Medulla oblongata (tissue), 1 donor: Measurements from ENCODE around the gene OR1E2.
"Not testable (repeated sequence)": the region's sequence is repeated elsewhere in the genome, so short reads cannot be mapped to it uniquely, and the experiment has no call there.

Experiments used
- DNase-seq: peaks from one replicate; pipeline ENCODE4 v3.0.0-alpha.2; 2015; ENCODE audit errors: extremely low spot score

OR1E2 gene

GRCh38 chr17:3433741-3434140 lies at the start of gene OR1E2:
TSS of gene OR1E2 (minus strand) at chr17:3433841. CDS start at chr17:3433841, 0 bp downstream.
- no peak for DNase-seq

DNA sequence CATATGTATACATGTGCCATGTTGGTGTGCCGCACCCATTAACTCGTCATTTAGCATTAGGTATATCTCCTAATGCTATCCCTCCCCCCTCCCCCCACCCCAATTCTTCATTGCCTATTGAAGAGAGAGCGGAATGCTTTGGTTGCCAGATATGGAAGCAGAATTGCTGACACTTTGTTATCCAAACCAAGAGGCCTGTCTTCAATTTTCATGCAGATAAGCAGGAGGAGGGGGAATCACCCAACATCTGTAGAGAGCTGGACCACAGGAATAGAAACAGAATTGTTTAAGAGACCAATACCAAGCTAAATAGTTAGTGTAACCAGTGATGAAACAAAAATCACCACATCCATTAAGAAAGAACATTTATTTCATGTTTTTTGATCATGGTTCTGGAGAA lies 49.2 kb upstream of the OR1E2 start:
- no peak for DNase-seq

DNA sequence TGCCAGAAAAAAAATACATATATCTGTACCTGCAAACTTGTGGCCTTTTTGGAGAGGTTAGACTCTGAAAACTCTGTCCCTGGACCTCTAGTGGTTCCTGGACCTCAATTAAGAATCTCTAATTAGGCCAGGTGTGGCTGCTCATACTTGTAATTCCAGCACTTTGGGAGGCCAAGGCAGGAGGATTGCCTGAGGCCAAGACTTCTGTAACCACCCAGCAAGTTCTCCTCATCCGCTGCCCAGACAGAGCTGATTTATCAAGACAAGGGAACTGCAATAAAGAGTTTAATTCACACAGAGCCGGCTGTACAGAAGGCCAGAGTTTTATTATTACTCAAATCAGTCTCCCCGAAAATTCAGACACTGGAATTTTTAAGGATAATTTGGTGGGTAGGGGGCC lies 46.3 kb upstream of the OR1E2 start:
- no peak for DNase-seq

- peak; percentile 43 for DNase-seq
These were observed 42.4 kb upstream of the OR1E2 start, which contains the start of gene ASPA for GRCh38 chr17:3475812-3476610. TSS of gene ASPA (plus strand) at chr17:3475997. CDS start at chr17:3476160, 163 bp downstream.

GRCh38 chr17:3475251-3475685 lies 41.6 kb upstream of the OR1E2 start:
- peak; percentile 66 for DNase-seq

GRCh38 chr17:3474212-3474611 lies 40.6 kb upstream of the OR1E2 start:
- no peak for DNase-seq

DNA sequence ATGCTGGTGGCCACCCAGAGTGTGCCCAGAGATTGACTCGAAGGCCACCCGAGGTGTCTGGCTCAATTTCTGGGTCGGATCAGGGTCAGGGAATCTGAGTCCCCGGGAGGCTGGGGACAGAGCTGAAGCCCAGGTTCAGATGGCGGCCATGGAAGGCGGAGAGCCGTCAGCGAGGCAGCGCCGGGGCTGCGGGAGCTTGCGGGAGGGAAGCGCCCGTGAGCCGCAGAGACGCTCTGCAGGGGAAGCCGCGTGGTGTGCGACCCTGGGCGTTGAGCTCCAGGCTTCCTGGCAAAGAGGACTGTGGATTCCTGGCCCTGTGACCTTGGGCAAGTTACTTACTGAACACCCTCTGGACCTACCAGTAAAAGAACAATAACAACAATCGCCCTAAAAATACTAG lies 38.5 kb upstream of the OR1E2 start:
- no peak for DNase-seq

- DNase-seq = no peak
These were observed 38.0 kb upstream of the OR1E2 start, which contains the start of gene SPATA22 for GRCh38 chr17:3471599-3471998. TSS of gene SPATA22 (minus strand) at chr17:3471819. CDS start at chr17:3469325, 2,494 bp downstream.

DNA sequence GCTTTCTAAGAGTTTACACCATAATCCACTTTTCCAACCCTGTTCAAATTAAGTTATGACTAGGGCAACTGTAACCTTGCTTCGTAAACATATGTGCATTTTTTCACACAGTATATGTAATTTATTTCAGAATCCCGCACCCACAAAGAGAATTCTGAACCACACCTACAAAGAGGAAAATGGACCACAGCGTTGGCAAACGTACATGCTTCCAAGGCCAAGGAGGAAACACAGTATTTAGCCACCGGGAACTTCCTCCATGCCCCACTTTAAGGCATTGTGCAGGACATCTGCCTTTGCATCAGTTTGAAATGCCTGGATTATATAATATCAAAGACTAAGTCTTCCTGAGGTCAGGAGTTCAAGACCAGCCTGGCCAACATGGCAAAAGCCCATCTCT lies 35.9 kb upstream of the OR1E2 start:
- no peak for DNase-seq

DNA sequence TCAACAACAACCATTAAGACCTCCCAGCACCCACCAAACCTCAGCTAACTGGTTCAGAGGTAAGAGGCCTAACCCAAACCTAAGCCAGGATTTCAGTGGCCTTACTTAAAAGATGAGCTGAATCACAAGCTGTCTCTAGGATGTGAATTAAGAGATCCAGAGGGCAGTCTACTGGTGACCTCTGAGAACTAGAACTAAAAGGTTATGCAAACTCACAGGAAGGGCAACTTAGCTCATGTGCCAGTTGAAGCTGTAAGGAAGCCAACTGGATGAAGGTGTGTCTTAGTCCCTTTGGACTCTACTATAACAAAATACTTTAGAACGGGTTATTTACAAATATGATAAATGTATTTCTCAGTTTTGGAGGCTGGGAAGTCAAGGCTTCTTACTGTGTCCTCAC lies 32.7 kb upstream of the OR1E2 start:
- not testable (repeated sequence) for DNase-seq

- no peak for DNase-seq
These were observed 14.5 kb upstream of the OR1E2 start for GRCh38 chr17:3448059-3448665.

- DNase-seq = peak; percentile 41
These were observed 14.0 kb upstream of the OR1E2 start for GRCh38 chr17:3447625-3448024.

- DNase-seq = no peak
These were observed 6.8 kb upstream of the OR1E2 start for GRCh38 chr17:3440451-3440850.

- DNase-seq = no peak
These were observed 4.7 kb upstream of the OR1E2 start for GRCh38 chr17:3438368-3438767.

DNA sequence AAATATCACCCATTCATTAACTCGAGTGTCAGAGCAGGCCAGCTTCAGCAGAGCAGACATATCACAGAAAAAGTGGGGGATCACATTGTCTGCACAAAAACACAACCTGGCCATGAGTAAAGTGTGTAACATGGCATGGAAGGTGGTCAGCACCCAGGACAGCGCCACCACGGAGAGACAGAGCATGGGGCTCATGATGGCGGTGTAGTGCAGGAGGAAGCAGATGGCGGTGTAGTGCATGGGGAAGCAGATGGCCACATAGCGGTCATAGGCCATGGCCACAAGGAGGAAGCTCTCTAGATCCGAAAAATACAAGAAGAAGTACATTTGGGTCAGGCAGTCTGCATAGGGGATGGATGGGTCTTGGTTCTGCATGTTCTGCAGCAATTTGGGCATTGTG lies 426 bp downstream of the OR1E2 start:
- peak; percentile 24 for DNase-seq

DNA sequence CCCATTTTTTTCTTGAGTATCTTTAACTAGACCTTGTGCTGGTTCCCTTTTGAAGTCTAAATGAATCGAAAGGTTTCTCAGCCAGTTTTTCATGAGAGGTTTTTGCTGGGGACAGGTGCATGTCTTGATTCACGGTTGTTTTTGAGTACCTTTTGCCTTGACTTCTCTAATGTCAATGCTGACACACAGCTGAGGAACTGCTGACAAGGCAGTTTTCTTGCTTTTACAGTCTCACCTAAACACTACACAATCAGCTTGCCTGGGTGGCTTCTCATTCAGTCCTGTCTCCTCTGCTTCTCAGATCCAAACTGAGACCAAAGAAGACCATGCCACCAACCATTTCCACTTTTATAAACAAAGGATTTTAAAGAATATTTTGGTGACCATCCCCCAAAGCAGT lies 15.4 kb downstream of the OR1E2 start:
- DNase-seq = no peak

GRCh38 chr17:3415610-3416009 lies 18.0 kb downstream of the OR1E2 start:
- no peak for DNase-seq

GRCh38 chr17:3412216-3412615 lies 21.4 kb downstream of the OR1E2 start:
- not testable (repeated sequence) for DNase-seq

DNA sequence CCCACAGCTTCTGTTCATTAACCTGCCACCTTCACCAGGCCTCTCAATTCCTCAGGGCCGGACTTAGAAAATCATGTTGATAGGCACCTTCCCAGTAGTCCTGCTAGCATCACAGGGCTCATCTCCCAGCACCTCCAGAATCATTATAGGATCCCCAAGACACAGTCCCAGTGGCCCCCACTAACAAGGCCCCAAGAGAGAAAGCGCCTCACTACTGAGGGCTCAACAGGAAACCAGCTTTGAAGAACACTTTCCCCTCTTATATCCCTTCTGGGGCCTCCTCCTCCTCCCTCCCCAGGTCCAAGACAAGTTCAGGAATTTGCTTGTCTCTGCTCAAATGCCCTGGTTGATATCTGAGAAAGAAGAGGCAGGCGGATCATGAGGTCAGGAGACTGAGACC lies 22.6 kb downstream of the OR1E2 start, which contains the start of gene OR3A3:
TSS of gene OR3A3 (plus strand) at position 301 of the 400 bp plus-strand sequence.
- no peak for DNase-seq

- DNase-seq = not testable (repeated sequence)
These were observed 29.8 kb downstream of the OR1E2 start for GRCh38 chr17:3403856-3404255.

GRCh38 chr17:3401786-3402185 lies 31.9 kb downstream of the OR1E2 start:
- no peak for DNase-seq

DNA sequence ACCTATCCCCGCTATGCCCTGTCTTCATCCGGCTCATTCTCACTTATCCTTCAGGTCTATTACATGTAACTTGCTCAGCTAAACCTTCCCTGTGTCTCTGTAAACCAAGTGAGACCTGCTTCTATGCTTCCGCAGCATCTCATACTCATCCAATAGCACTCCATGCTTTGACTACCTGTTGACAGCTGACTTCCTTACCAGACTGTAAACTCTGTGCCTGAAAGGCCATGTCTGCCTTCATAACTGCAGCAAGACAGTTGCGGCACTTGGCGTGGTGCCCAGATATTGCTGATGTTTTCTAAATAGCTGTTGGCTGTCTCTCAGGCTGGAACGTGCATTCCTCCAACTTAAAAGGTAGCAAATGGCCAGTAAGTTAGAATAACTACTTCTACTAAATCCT lies 33.6 kb downstream of the OR1E2 start:
- no peak for DNase-seq

- DNase-seq = no peak
These were observed 35.3 kb downstream of the OR1E2 start, which contains the start of gene OR1E1 for GRCh38 chr17:3398310-3398709. TSS of gene OR1E1 (minus strand) at chr17:3398410. CDS start at chr17:3398410, 0 bp downstream.
